Cortex of kidney (tissue), 1 donor: Measurements from ENCODE around the gene DDX39A.

Experiments used
- DNase-seq: peaks from one replicate; lab custom pipeline; 2025; lab: John Stamatoyannopoulos, UW

Gene DDX39A

GRCh38 chr19:14363183-14364097 is 55.7 kb downstream of the DDX39A start:
- DNase-seq, result no peak

- no peak for DNase-seq
Measured at GRCh38 chr19:14361824-14362223, 57.3 kb downstream of the DDX39A start.
